Right ventricle myocardium superior (tissue), 1 donor: ENCODE data around the gene OOSP4A. TPM values are rescaled to one million over a fixed set of nuclear protein-coding genes. Genes with fewer than 3 reads are reported as not detected.
"Not testable (repeated sequence)": the region's sequence is repeated elsewhere in the genome, so short reads cannot be mapped to it uniquely, and the experiment has no call there.

Experiments
- ATAC-seq: fragments of 200-7000 bp; cut with Tn5 transposase; one replicate; pipeline ENCODE4 v1.9.1; 2020; ENCODE audit warnings: mild to moderate bottlenecking; ENCODE audit not compliant: poor library complexity
- DNase-seq: peaks from one replicate; pipeline ENCODE4 v3.0.0-alpha.2; 2020
- intact Hi-C: fragments of 100-400 bp; cut with DNase I; formaldehyde crosslinking; loops from one replicate; pipeline ENCODE4 v1.11.2; 2022
- total RNA-seq: library from RNA; stranded (reverse); fragmentation: NEBNext Ultra II Directional; extraction: Animal tissue kit (Norgen Biotek cat#: 25700); gene quantifications from one replicate; pipeline ENCODE4 v1.2.1, GENCODE V29; 2021
- donor health status: DM: no; HTN: yes; CAD: no; lungs with severe emphysema.

OOSP4A gene
- total RNA-seq, 1 donor from 2014 or later = not detected

GRCh38 chr11:59967677-59968394 lies 4.0 kb downstream of the OOSP4A start:
- intact Hi-C loops = no loop called here
- DNase-seq (no peak), ATAC-seq (no peak)

- no peak for DNase-seq
- ATAC-seq = no peak
- intact Hi-C loops = no loop called here
Measured at GRCh38 chr11:59968395-59968783, 4.6 kb downstream of the OOSP4A start.

DNA sequence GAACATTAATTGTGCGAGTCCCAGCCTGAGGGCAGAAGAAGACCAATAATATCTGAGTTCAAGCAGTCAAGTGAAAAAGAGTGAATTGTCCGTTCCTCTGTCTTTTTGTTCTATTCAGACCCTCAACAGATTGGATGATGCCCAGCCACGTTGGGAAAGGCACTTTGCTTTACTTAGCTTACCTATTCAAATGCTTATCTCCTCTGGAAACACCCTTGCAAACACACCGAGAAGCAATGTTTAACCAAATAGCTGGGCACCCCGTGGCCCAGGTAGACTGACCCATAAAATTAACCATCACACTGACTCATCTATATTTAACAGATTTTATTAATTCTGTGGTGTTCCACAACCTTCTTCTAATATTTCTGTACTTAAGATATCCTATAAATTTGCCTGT lies 9.3 kb downstream of the OOSP4A start:
- intact Hi-C loops = no loop called here
- no peak for DNase-seq
- ATAC-seq = no peak

DNA sequence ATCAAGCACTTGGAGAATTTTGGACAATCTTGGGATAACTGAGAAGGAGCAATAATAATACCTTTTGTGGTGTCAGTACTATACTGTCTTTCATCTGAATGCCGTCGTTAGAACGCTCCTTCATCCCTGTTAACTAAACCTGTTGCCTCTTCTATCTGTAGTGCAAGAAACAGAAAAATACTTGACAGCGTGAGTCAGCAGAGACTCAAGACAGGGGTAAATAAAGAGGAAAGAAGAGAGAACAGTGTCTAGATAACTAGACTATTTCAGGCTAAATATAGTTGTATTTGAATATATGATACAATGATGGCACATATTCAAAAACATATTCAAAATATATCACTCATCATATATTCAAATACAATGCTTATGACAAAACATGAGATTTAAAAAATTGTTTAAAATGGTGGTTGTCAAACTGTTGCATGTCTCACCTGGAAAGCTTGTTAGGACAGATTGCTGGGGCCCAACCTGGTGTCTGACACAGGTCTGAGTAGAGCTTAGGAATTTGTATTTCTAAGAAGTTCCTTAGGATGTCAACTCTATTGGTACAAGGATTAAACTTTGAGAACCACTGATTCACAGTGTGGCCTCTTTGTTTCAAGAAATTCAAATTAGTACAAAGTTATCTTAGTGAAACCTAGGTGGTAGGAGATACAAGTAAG lies 17.4 kb downstream of the OOSP4A start:
- DNase-seq (no peak), ATAC-seq (no peak)
- intact Hi-C loops = no loop called here

- intact Hi-C loops, ATAC-seq: not testable (repeated sequence)
Measured at GRCh38 chr11:59982037-59982436, 18.2 kb downstream of the OOSP4A start.

GRCh38 chr11:59983212-59983611 lies 19.4 kb downstream of the OOSP4A start:
- ATAC-seq (no peak), DNase-seq (no peak)
- intact Hi-C loops = no loop called here

More at GRCh38 chr11:59982037-59982436, 18.2 kb downstream of the OOSP4A start:
- DNase-seq = not testable (repeated sequence)

DNA sequence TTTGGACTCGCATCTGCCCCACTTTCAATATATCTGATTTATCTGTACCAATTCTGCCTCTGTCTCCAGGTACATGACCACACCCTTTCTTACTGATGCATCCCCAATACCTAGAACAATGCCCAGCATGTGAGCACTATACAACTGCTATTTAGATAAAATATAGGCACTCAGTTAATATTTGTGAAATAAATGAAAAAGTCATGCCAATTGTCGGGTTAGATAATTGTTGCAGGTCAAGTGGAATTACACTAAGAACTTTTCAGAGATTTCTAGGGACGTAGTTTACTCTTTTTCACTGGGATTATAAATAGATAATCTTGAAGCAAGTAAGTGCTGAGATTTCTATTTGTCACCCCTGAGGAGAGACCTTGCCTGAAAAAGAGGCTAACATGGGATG lies 20.5 kb downstream of the OOSP4A start:
- ATAC-seq = no peak
- intact Hi-C loops = no loop called here
- DNase-seq = no peak

DNA sequence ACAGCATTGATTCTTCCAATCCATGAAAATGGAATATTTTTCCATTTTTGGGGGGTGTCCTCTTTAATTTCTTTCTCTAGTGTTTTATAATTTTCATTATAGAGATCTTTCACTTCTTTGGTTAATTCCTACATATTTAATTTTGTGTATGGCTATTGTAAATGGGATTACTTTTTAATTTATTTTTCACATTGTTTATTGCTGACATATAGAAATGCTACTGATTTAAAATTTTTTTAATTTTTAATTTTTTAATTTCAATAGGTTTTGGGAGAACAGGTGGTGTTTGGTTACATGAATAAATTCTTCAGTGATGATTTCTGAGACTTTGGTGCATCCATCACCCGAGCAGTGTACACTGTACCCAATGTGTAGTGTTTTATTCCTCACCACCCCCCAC lies 26.6 kb downstream of the OOSP4A start:
- ATAC-seq = no peak

DNA sequence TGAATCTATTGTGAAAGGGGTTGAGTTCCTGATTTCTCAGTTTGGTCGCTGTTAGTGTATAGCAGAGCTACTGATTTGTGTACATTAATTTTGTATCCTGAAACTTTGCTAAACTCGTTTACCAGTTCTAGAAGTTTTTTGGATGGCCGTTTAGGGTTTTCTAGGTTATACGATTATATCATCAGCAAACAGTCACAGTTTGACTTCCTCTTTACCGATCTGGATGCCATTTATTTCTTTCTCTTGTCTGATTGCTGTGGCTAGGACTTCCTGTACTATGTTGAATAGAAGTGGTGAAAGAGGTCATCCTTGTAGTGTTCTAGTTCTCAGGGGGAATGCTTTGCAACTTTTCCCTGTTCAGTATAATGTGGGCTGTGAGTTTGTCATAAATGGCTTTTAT lies 28.6 kb downstream of the OOSP4A start:
- intact Hi-C loops = no loop called here
- ATAC-seq (no peak), DNase-seq (no peak)

More for the DNA sequence above, 26.6 kb downstream of the OOSP4A start:
- intact Hi-C loops = no loop called here
- no peak for DNase-seq

GRCh38 chr11:59997800-59998199 lies 34.0 kb downstream of the OOSP4A start:
- intact Hi-C loops = no loop called here
- no peak for ATAC-seq
- no peak for DNase-seq

GRCh38 chr11:59999691-60000090 lies 35.9 kb downstream of the OOSP4A start:
- intact Hi-C loops = no loop called here
- no peak for DNase-seq
- ATAC-seq = no peak

GRCh38 chr11:60003729-60004128 lies 39.9 kb downstream of the OOSP4A start:
- no peak for ATAC-seq
- intact Hi-C loops = no loop called here
- no peak for DNase-seq

DNA sequence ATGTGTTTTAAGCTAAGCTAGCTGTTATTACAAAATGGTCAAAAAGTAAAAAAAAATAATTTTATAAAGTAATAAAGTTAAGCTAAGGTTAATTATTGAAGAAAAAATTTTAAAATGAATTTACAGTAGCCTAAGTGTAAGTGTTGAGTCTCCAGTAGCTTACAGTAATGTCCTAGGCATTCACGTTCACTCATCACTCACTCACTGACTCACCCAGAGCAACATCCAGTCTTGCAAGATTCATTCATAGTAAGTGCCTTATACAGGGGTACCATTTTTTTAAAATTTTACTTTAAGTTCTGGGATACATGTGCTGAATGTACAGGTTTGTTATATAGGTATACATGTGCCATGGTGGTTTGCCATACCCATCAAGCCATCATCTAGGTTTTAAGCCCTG lies 41.5 kb downstream of the OOSP4A start:
- no peak for ATAC-seq
- intact Hi-C loops = no loop called here

DNA sequence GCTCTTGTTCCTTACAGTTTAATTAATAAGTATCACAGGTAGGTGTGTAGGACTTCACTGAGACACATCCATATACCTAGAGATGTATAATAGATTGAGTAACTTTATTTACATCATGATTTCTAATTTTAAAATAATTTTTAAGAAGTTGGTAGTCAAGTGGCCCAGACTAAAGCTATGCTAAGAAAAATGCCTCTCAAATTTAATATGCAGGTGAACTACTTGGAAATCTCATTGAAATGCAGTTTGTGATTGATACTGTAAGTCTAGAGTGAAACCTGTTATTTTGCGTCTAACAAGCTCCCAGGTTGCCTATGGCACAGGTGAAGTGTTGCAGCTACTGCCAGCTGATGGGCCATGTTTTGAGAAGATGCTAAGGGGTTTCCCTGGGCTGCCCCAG lies 53.0 kb downstream of the OOSP4A start, which contains the start of gene OOSP4B:
Gene OOSP4B (plus strand): TSS at position 301 of the 400 bp plus-strand sequence.
- intact Hi-C loops = no loop called here
- DNase-seq (no peak), ATAC-seq (no peak)

More for the DNA sequence above, 41.5 kb downstream of the OOSP4A start:
- DNase-seq = no peak

GRCh38 chr11:60018058-60018457 lies 54.2 kb downstream of the OOSP4A start:
- ATAC-seq (no peak), DNase-seq (no peak)
- intact Hi-C loops = no loop called here

Other genes starting within 250 kb of the OOSP4A start
- 9.2 TPM for gene STX3, start 208.7 kb upstream of the OOSP4A start, total RNA-seq
- gene MRPL16, start 153.3 kb upstream of the OOSP4A start, total RNA-seq = 95.3 TPM
- gene CBLIF, start 118.5 kb upstream of the OOSP4A start, total RNA-seq = not detected
- not detected for gene TCN1, start 97.5 kb upstream of the OOSP4A start, total RNA-seq
- gene OOSP3, start 85.3 kb upstream of the OOSP4A start, total RNA-seq = not detected
- gene OOSP1, start 25.6 kb upstream of the OOSP4A start, total RNA-seq = not detected
- gene OOSP4B, start 53.1 kb downstream of the OOSP4A start, total RNA-seq = not detected
- not detected for gene OOSP2, start 76.4 kb downstream of the OOSP4A start, total RNA-seq
- gene MS4A3, start 92.6 kb downstream of the OOSP4A start, total RNA-seq = not detected
- 1.0 TPM for gene MS4A2, start 124.6 kb downstream of the OOSP4A start, total RNA-seq
- 49.6 TPM for gene MS4A6A, start 219.1 kb downstream of the OOSP4A start, total RNA-seq